ENCODE results near the gene RGS7.

Gene RGS7

GRCh38 chr1:240970253-240970652 lies 386.8 kb downstream of the RGS7 start:
- Histone ChIP-seq H3K27me3 (ENCODE audit: insufficient read depth, low read length) (no peaks in the 10 kb centered on the region), H3K9me3 (ENCODE audit: insufficient read depth, low read depth, low read length) (no peaks in the 10 kb centered on the region), H3K4me3 (ENCODE audit: low read length) (peak overlapping the region; percentile 41; the same call in 1 of the 2 replicates), H3K9ac (ENCODE audit: low read depth, low read length) (no peak overlapping the region), H3K4me1 (ENCODE audit: insufficient read depth, low read length) (peaks cover 18% of the 10 kb centered on the region; the same call in 1 of the 2 replicates), H3K27ac (ENCODE audit: low read length) (no peak overlapping the region), H3K36me3 (ENCODE audit: insufficient read depth, low read depth, low read length) (no peaks in the 10 kb centered on the region)

GRCh38 chr1:240968864-240969263 lies 388.1 kb downstream of the RGS7 start:
- no peak overlapping the region for H3K27ac ChIP-seq (ENCODE audit: low read length)
- H3K9me3 ChIP-seq (ENCODE audit: insufficient read depth, low read depth, low read length) = no peaks in the 10 kb centered on the region
- H3K9ac ChIP-seq (ENCODE audit: low read depth, low read length) = no peak overlapping the region
- peaks cover 18% of the 10 kb centered on the region; the same call in 1 of the 2 replicates for H3K4me1 ChIP-seq (ENCODE audit: insufficient read depth, low read length)
- H3K36me3 ChIP-seq (ENCODE audit: insufficient read depth, low read depth, low read length) = no peaks in the 10 kb centered on the region
- no peaks in the 10 kb centered on the region for H3K27me3 ChIP-seq (ENCODE audit: insufficient read depth, low read length)
- no peak overlapping the region for H3K4me3 ChIP-seq (ENCODE audit: low read length)

- Histone ChIP-seq H3K9me3 (ENCODE audit: insufficient read depth, low read depth, low read length) (no peaks in the 10 kb centered on the region), H3K4me1 (ENCODE audit: insufficient read depth, low read length) (peaks cover 18% of the 10 kb centered on the region; the same call in 1 of the 2 replicates), H3K27me3 (ENCODE audit: insufficient read depth, low read length) (no peaks in the 10 kb centered on the region), H3K9ac (ENCODE audit: low read depth, low read length) (no peak overlapping the region), H3K27ac (ENCODE audit: low read length) (no peak overlapping the region), H3K36me3 (ENCODE audit: insufficient read depth, low read depth, low read length) (no peaks in the 10 kb centered on the region), H3K4me3 (ENCODE audit: low read length) (no peak overlapping the region)
Measured at GRCh38 chr1:240967070-240967724, 389.8 kb downstream of the RGS7 start.

GRCh38 chr1:240965581-240966091 lies 391.4 kb downstream of the RGS7 start:
- H3K4me3 ChIP-seq (ENCODE audit: low read length) = no peak overlapping the region
- no peak overlapping the region for H3K27ac ChIP-seq (ENCODE audit: low read length)
- peaks cover 17% of the 10 kb centered on the region; the same call in 1 of the 2 replicates for H3K4me1 ChIP-seq (ENCODE audit: insufficient read depth, low read length)
- no peak overlapping the region for H3K9ac ChIP-seq (ENCODE audit: low read depth, low read length)
- H3K27me3 ChIP-seq (ENCODE audit: insufficient read depth, low read length) = no peaks in the 10 kb centered on the region
- H3K36me3 ChIP-seq (ENCODE audit: insufficient read depth, low read depth, low read length) = no peaks in the 10 kb centered on the region
- no peaks in the 10 kb centered on the region for H3K9me3 ChIP-seq (ENCODE audit: insufficient read depth, low read depth, low read length)

- no peaks in the 10 kb centered on the region for H3K36me3 ChIP-seq (ENCODE audit: insufficient read depth, low read depth, low read length)
- no peak overlapping the region for H3K27ac ChIP-seq (ENCODE audit: low read length)
- no peaks in the 10 kb centered on the region for H3K4me1 ChIP-seq (ENCODE audit: insufficient read depth, low read length)
- no peaks in the 10 kb centered on the region for H3K27me3 ChIP-seq (ENCODE audit: insufficient read depth, low read length)
- no peaks in the 10 kb centered on the region for H3K9me3 ChIP-seq (ENCODE audit: insufficient read depth, low read depth, low read length)
- no peak overlapping the region for H3K4me3 ChIP-seq (ENCODE audit: low read length)
- no peak overlapping the region for H3K9ac ChIP-seq (ENCODE audit: low read depth, low read length)
Measured at GRCh38 chr1:240962086-240962485, 394.9 kb downstream of the RGS7 start.

GRCh38 chr1:240956424-240956823 lies 400.6 kb downstream of the RGS7 start:
- Histone ChIP-seq H3K4me1 (ENCODE audit: insufficient read depth, low read length) (peaks cover 4% of the 10 kb centered on the region; the same call in 1 of the 2 replicates), H3K4me3 (ENCODE audit: low read length) (no peak overlapping the region), H3K27ac (ENCODE audit: low read length) (no peak overlapping the region), H3K36me3 (ENCODE audit: insufficient read depth, low read depth, low read length) (no peaks in the 10 kb centered on the region), H3K9me3 (ENCODE audit: insufficient read depth, low read depth, low read length) (no peaks in the 10 kb centered on the region), H3K9ac (ENCODE audit: low read depth, low read length) (no peak overlapping the region), H3K27me3 (ENCODE audit: insufficient read depth, low read length) (no peaks in the 10 kb centered on the region)

- Histone ChIP-seq H3K4me3 (ENCODE audit: low read length) (no peak overlapping the region), H3K36me3 (ENCODE audit: insufficient read depth, low read depth, low read length) (no peaks in the 10 kb centered on the region), H3K27me3 (ENCODE audit: insufficient read depth, low read length) (no peaks in the 10 kb centered on the region), H3K9me3 (ENCODE audit: insufficient read depth, low read depth, low read length) (no peaks in the 10 kb centered on the region), H3K9ac (ENCODE audit: low read depth, low read length) (no peak overlapping the region), H3K27ac (ENCODE audit: low read length) (no peak overlapping the region), H3K4me1 (ENCODE audit: insufficient read depth, low read length) (peaks cover 4% of the 10 kb centered on the region; the same call in 1 of the 2 replicates)
Measured at GRCh38 chr1:240956020-240956419, 401.0 kb downstream of the RGS7 start.

- Histone ChIP-seq H3K36me3 (ENCODE audit: insufficient read depth, low read depth, low read length) (no peaks in the 10 kb centered on the region), H3K4me3 (ENCODE audit: low read length) (no peak overlapping the region), H3K27ac (ENCODE audit: low read length) (no peak overlapping the region), H3K9me3 (ENCODE audit: insufficient read depth, low read depth, low read length) (no peaks in the 10 kb centered on the region), H3K9ac (ENCODE audit: low read depth, low read length) (no peak overlapping the region), H3K4me1 (ENCODE audit: insufficient read depth, low read length) (no peaks in the 10 kb centered on the region), H3K27me3 (ENCODE audit: insufficient read depth, low read length) (no peaks in the 10 kb centered on the region)
Measured at GRCh38 chr1:240947438-240948224, 409.4 kb downstream of the RGS7 start.

GRCh38 chr1:240946926-240947325 lies 410.1 kb downstream of the RGS7 start:
- H3K4me3 ChIP-seq (ENCODE audit: low read length) = no peak overlapping the region
- H3K27ac ChIP-seq (ENCODE audit: low read length) = no peak overlapping the region
- no peaks in the 10 kb centered on the region for H3K36me3 ChIP-seq (ENCODE audit: insufficient read depth, low read depth, low read length)
- H3K9ac ChIP-seq (ENCODE audit: low read depth, low read length) = no peak overlapping the region
- no peaks in the 10 kb centered on the region for H3K4me1 ChIP-seq (ENCODE audit: insufficient read depth, low read length)
- no peaks in the 10 kb centered on the region for H3K27me3 ChIP-seq (ENCODE audit: insufficient read depth, low read length)
- H3K9me3 ChIP-seq (ENCODE audit: insufficient read depth, low read depth, low read length) = no peaks in the 10 kb centered on the region

- H3K4me1 ChIP-seq (ENCODE audit: insufficient read depth, low read length) = no peaks in the 10 kb centered on the region
- H3K27ac ChIP-seq (ENCODE audit: low read length) = no peak overlapping the region
- no peak overlapping the region for H3K9ac ChIP-seq (ENCODE audit: low read depth, low read length)
- H3K4me3 ChIP-seq (ENCODE audit: low read length) = no peak overlapping the region
- H3K9me3 ChIP-seq (ENCODE audit: insufficient read depth, low read depth, low read length) = peaks cover 16% of the 10 kb centered on the region
- no peaks in the 10 kb centered on the region for H3K27me3 ChIP-seq (ENCODE audit: insufficient read depth, low read length)
- no peaks in the 10 kb centered on the region for H3K36me3 ChIP-seq (ENCODE audit: insufficient read depth, low read depth, low read length)
Measured at GRCh38 chr1:240942901-240943300, 414.1 kb downstream of the RGS7 start.

GRCh38 chr1:240941701-240942370 lies 415.2 kb downstream of the RGS7 start:
- Histone ChIP-seq H3K4me3 (ENCODE audit: low read length) (no peak overlapping the region), H3K27ac (ENCODE audit: low read length) (no peak overlapping the region), H3K4me1 (ENCODE audit: insufficient read depth, low read length) (no peaks in the 10 kb centered on the region), H3K27me3 (ENCODE audit: insufficient read depth, low read length) (no peaks in the 10 kb centered on the region), H3K9me3 (ENCODE audit: insufficient read depth, low read depth, low read length) (peaks cover 26% of the 10 kb centered on the region), H3K9ac (ENCODE audit: low read depth, low read length) (no peak overlapping the region), H3K36me3 (ENCODE audit: insufficient read depth, low read depth, low read length) (no peaks in the 10 kb centered on the region)
